Heart left ventricle (tissue), 16 donors: ENCODE data around the gene MMAB. TPM values are rescaled to one million over a fixed set of nuclear protein-coding genes. Genes with fewer than 3 reads are reported as not detected.
A peak's percentile ranks its signal among the peaks of the same experiment; 100 is the strongest.

Experiments
- ATAC-seq, 4 donors: fragments of 200-7000 bp; cut with Tn5 transposase; one replicate each; pipeline ENCODE4 v1.9.1; 2020 to 2022; ENCODE audit warnings: moderate library complexity in 4 of 4, mild to moderate bottlenecking in 3 of 4, moderate number of reproducible peaks in 1 of 4
- DNase-seq, 5 donors: peaks; one replicate each; pipeline ENCODE4 v3.0.0-alpha.2; 2020
- H3K27ac ChIP-seq, 12 donors: fragments of 200-600 bp; sonication (generic) in 4 of 12; one replicate each; pipeline versions ENCODE4 v1.5.0 to v1.8.0; 2016 to 2022; ENCODE audit warnings: mild to moderate bottlenecking in 2 of 12
- H3K27me3 ChIP-seq, 9 donors: fragments of 200-600 bp; sonication (generic) in 2 of 9; one replicate each; pipeline versions ENCODE4 v1.5.1 to v1.8.0; 2016 to 2022; ENCODE audit warnings: mild to moderate bottlenecking in 3 of 9
- H3K36me3 ChIP-seq, 9 donors: fragments of 200-600 bp; sonication (generic) in 2 of 9; one replicate each; pipeline versions ENCODE4 v1.5.0 to v1.8.0; 2018 to 2022; ENCODE audit warnings: mild to moderate bottlenecking in 2 of 9
- H3K4me1 ChIP-seq, 12 donors: fragments of 200-600 bp; sonication (generic) in 4 of 12; one replicate each; pipeline versions ENCODE4 v1.5.0 to v1.8.0; 2016 to 2022; ENCODE audit warnings: mild to moderate bottlenecking in 3 of 12
- H3K4me3 ChIP-seq, 12 donors: fragments of 200-600 bp; sonication (generic) in 4 of 12; one replicate each; pipeline versions ENCODE4 v1.5.0 to v1.8.0; 2017 to 2022; ENCODE audit warnings: mild to moderate bottlenecking in 9 of 12, moderate library complexity in 4 of 12
- H3K9me3 ChIP-seq, 12 donors: fragments of 200-600 bp; sonication (generic) in 4 of 12; one replicate each; pipeline versions ENCODE4 v1.5.0 to v1.8.0; 2016 to 2022; ENCODE audit warnings: mild to moderate bottlenecking in 1 of 12
- POLR2A ChIP-seq, 2 donors: fragments of 450-650 bp; IDR thresholded peaks; one replicate each; pipeline ENCODE4 v1.6.1; 2017; ENCODE audit warnings: antibody characterized with exemption in 2 of 2, mild to moderate bottlenecking in 2 of 2, moderate library complexity in 2 of 2
- WGBS, 4 donors: extraction: QIAGEN DNeasy Blood & Tissue Kit in 2 of 4; methylation state at CpG; one replicate each; pipeline versions ENCODE4 v1.1.5 to v1.1.7; 2013 to 2018; 5-methylcytosine and 5-hydroxymethylcytosine counted together
- intact Hi-C, 10 donors: fragments of 100-400 bp; cut with DNase I; formaldehyde crosslinking; loops; one replicate each; pipeline versions ENCODE4 v1.11.1 to v1.14.2; 2022
- polyA plus RNA-seq, 2 donors: library from polyadenylated mRNA; stranded (reverse); fragments of 200-250 nt; gene quantifications; one replicate each; pipeline ENCODE4 v1.2.3, GENCODE V29; 2013
- total RNA-seq, 9 donors: library from RNA; depleted of rRNA in 2 of 9; stranded (reverse); fragments of >200 nt in 2 of 9; fragmentation: NEBNext Ultra II Directional in 3 of 9; extraction: Animal tissue kit (Norgen Biotek cat#: 25700) in 3 of 9; gene quantifications; one replicate each; pipeline versions ENCODE4 v1.1.0 to v1.2.4, GENCODE V29; 2016 to 2023
- TF ChIP-seq, protein P1 (sequence below), 12 donors: fragments of 200-600 bp; sonication (generic) in 4 of 12; IDR thresholded peaks; one replicate each; pipeline versions ENCODE4 v1.5.0 to v1.8.0; 2018 to 2022; ENCODE audit warnings: antibody characterized with exemption in 12 of 12, mild to moderate bottlenecking in 5 of 12
- donor health status: ischemic (EF 13 %, LVEDD 7.1; RV severe dilation, severe dysfunction).
- donor health status: healthy with polysubstance abuse.
- donor health status: DM: no; HTN: yes; CAD: no.
- donor health status: DM: no; HTN: no; CAD: no.
- donor health status: ischemic (EF 25% LVEDD 6.9; RV normal size, moderate dysfunction).
- donor health status: ischemic (EF 25% LVEDD 5.7; RV mildly dilated, moderate dysfunction).
- donor health status: healthy.
- donor health status: DM: yes; HTN: yes; CAD: no.
- donor health status: ischemic (EF 35%, LVEDD 5.7; RV mildly dilated, moderate dysfunction).
- donor health status: nonischemic (EF 11% LVEDD 7.7; RV severe dilation, severe dysfunction).
- donor health status: DM: yes; HTN: yes; CAD: no.
- donor health status: PGD.
- donor health status: ischemic (EF 29% LVEDD 5.4; RV normal size, mild dysfunction).
- donor health status: nonischemic (EF 23%, LVEDD 6.1; RV moderate dilation, normal function).

The MMAB gene
- total and polyA plus RNA-seq, 11 donors, result 29.5 to 43.4 (median 34.5) TPM

DNA sequence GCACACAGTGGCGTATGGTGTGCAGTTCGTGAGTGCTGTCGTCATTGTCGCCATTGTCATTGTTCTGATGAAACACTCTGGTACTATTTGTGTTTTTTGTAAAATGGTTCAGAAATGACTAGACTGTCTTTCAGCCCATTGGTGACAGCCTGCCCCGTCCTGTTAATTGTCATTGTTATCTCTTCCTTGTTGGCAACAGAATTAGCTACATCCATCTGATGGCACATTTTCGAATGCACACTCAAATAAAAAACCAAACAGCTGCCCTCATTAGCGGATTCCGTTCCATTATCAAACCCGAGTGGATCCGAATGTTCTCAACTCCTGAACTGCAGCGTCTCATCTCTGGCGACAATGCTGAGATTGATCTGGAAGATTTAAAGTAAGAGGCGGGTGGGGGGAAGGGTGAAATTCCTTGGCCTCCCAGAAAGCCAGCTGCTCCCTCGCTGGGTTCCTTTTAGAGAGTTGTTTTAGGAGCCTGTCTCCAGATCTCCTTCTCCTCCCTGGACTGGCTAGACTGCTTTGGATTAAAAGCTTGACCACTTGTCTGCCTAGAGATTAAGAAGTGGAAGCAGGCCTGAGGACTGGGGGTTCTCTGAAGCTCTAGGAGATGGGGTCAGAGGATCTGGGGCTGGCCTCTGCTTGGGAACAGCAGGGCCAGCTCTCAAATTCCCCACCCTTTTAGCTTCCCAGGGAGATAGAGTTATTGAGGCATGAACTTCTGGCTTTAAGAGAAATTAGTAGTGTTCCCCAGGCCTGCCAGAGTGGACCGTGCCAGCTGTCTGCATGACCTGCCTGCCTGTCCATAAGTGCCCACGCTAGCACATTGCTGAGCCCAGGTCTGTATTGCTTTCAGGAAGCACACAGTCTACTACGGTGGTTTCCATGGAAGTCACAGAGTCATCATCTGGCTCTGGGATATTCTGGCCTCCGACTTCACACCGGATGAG lies 43.3 kb downstream of the MMAB start:
- Histone ChIP-seq H3K36me3 (peaks cover 0 to 99% (median 95%) of the 10 kb centered on the region in 9 donors), H3K9me3 (no peaks in the 10 kb centered on the region), H3K27ac (no peak overlapping the region), H3K27me3 (no peaks in the 10 kb centered on the region), H3K4me1 (no peaks in the 10 kb centered on the region), H3K4me3 (no peak overlapping the region)
- DNase-seq, result peak in 1 of 5 donors; percentile 31
- WGBS, 4 donors, result 72 to 78% (median 77%) methylated on average over 19 of the region's 19 CpGs
- no peak for TF ChIP-seq POLR2A (IDR thresholded peaks at IDR 0.05)
- TF ChIP-seq, protein P1, sequence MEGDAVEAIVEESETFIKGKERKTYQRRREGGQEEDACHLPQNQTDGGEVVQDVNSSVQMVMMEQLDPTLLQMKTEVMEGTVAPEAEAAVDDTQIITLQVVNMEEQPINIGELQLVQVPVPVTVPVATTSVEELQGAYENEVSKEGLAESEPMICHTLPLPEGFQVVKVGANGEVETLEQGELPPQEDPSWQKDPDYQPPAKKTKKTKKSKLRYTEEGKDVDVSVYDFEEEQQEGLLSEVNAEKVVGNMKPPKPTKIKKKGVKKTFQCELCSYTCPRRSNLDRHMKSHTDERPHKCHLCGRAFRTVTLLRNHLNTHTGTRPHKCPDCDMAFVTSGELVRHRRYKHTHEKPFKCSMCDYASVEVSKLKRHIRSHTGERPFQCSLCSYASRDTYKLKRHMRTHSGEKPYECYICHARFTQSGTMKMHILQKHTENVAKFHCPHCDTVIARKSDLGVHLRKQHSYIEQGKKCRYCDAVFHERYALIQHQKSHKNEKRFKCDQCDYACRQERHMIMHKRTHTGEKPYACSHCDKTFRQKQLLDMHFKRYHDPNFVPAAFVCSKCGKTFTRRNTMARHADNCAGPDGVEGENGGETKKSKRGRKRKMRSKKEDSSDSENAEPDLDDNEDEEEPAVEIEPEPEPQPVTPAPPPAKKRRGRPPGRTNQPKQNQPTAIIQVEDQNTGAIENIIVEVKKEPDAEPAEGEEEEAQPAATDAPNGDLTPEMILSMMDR (IDR thresholded peaks at IDR 0.05), result no peak
- ATAC-seq, result no peak
- intact Hi-C loops, result loop anchor here in 2 of 10 donors (5.0 to 10.0 kb wide), 2 partner anchors 47 to 585 kb away; no protein-coding TSS in a partner anchor

- Histone ChIP-seq H3K4me3 (no peak overlapping the region), H3K36me3 (peaks cover 0 to 99% (median 94%) of the 10 kb centered on the region in 9 donors), H3K4me1 (peaks cover 0 to 14% (median 0%) of the 10 kb centered on the region in 12 donors), H3K27ac (no peak overlapping the region), H3K9me3 (no peaks in the 10 kb centered on the region), H3K27me3 (no peaks in the 10 kb centered on the region)
- no peak for DNase-seq
- no peak for ATAC-seq
- TF ChIP-seq, protein P1 (IDR thresholded peaks at IDR 0.05), result no peak
- no peak for TF ChIP-seq POLR2A (IDR thresholded peaks at IDR 0.05)
- intact Hi-C loops, result loop anchor here in 2 of 10 donors (5.0 to 10.0 kb wide), 2 partner anchors 50 to 583 kb away; no protein-coding TSS in a partner anchor
- WGBS, 4 donors, result 86 to 91% (median 88%) methylated on average over 7 to 8 of the region's 8 CpGs
Observed at GRCh38 chr12:109527489-109528123, 45.7 kb downstream of the MMAB start.

GRCh38 chr12:109525279-109525585 lies 48.1 kb downstream of the MMAB start:
- DNase-seq (no peak), ATAC-seq (no peak)
- WGBS, 4 donors, result 84 to 95% (median 89%) methylated on average over 3 of the region's 3 CpGs
- peaks cover 4 to 99% (median 94%) of the 10 kb centered on the region in 9 donors for H3K36me3 ChIP-seq
- H3K4me3 ChIP-seq, result no peak overlapping the region
- no peaks in the 10 kb centered on the region for H3K27me3 ChIP-seq
- no peaks in the 10 kb centered on the region for H3K9me3 ChIP-seq
- peaks cover 0 to 26% (median 2%) of the 10 kb centered on the region in 12 donors for H3K4me1 ChIP-seq
- TF ChIP-seq, protein P1 (IDR thresholded peaks at IDR 0.05), result no peak
- TF ChIP-seq POLR2A (IDR thresholded peaks at IDR 0.05), result no peak
- H3K27ac ChIP-seq, result no peak overlapping the region
- intact Hi-C loops, result loop anchor here in 2 of 10 donors (5.0 to 10.0 kb wide), 2 partner anchors 52 to 580 kb away; no protein-coding TSS in a partner anchor
